ENCODE data around the gene MAGEB10.

- no peak for TF ChIP-seq CTCF (IDR thresholded peaks at IDR 0.05; ENCODE audit: low read depth, low read length)
- no peak for TF ChIP-seq EZH2phosphoT487 (IDR thresholded peaks at IDR 0.05; ENCODE audit: low read depth)
Measured at GRCh38 chrX:27815209-27815608, 7.4 kb downstream of the MAGEB10 start.

Measured in OCI-LY3 (cell line).